ENCODE results near the gene MYL6. TPM values are rescaled to one million over a fixed set of nuclear protein-coding genes. Genes with fewer than 3 reads are reported as not detected.

Gene MYL6
- total and polyA plus RNA-seq, 9 of the 15 experiments (the other 6 are each of a cell fraction or from before 2014, with no cell fraction given), result 557 to 1,664 (median 958) TPM

- no TSS peak for BruUV-seq (replicated peaks)
- ChIA-PET POLR2A (interaction anchor here (0.7 to 5.6 kb wide), 11 partner anchors 12 to 1744 kb away, joined by 3 to 85 read pairs (median 7); partner anchors contain the start of genes MYL6, PA2G4, RNF41 and RPL41), CTCF (ENCODE audit: low intra/inter-chr PET ratio) (no interaction called here)
- Histone ChIP-seq H3K4me2 (ENCODE audit: insufficient read depth, low read length) (peak overlapping the region; percentile 98), H3K9me1 (ENCODE audit: control insufficient read depth, insufficient read depth, low read length) (peaks cover 6% of the 10 kb centered on the region), H3K9me3 (replicated peaks; ENCODE audit: control insufficient read depth, insufficient read depth, low read depth, low read length) (no peaks in the 10 kb centered on the region), H3K36me3 (ENCODE audit: control insufficient read depth, insufficient read depth, low read length) (peaks cover 49% of the 10 kb centered on the region), H3K27me3 (ENCODE audit: control insufficient read depth in 2 of 2, insufficient read depth in 2 of 2, low read length in 2 of 2) (no peaks in the 10 kb centered on the region), H4K20me1 (replicated peaks; ENCODE audit: control insufficient read depth, insufficient read depth, low read length) (peaks cover 5% of the 10 kb centered on the region), H3K9ac (ENCODE audit: insufficient read depth in 1 of 2, low read depth in 2 of 2, low read length in 2 of 2) (peak overlapping the region; percentile 96 to 98), H3K4me1 (replicated peaks in 1 of 2; ENCODE audit: control insufficient read depth in 2 of 2, insufficient read depth in 2 of 2, low read length in 2 of 2) (peaks cover 27 to 38% of the 10 kb centered on the region in 2 experiments), H3K79me2 (ENCODE audit: control insufficient read depth, insufficient read depth, low read length) (peaks cover 60% of the 10 kb centered on the region), H3K4me3 (peak overlapping the region; percentile 92), H2AFZ (ENCODE audit: low read depth, low read length) (0 out of 2 replicates have a peak overlapping the region, but pooled peaks have one; percentile 10), H3K27ac (ENCODE audit: extremely low read depth, low read depth, low read length) (peak overlapping the region; percentile 93)
- FAIRE-seq, result no peak
- WGBS (ENCODE audit: insufficient coverage, low coverage, missing lambda C conversion rate), result 0% methylated on average over 27 of the region's 29 CpGs
- in situ Hi-C loops (cut with MboI), result loop anchor here (5.0 to 10.0 kb wide), 2 partner anchors 58 to 335 kb away; partner anchors contain the start of genes SMARCC2 and SPRYD4
- intact Hi-C loops (cut with micrococcal nuclease), result no loop called here
- DNase-seq (ENCODE audit: extremely low read depth in 1 of 4, low spot score in 3 of 4), result peak; percentile 78 to 87 (median 79)
- ATAC-seq, result peak; percentile 66
- TF ChIP-seq KLF6 (CRISPR knock-in tag; IDR thresholded peaks at IDR 0.05; ENCODE audit: borderline replicate concordance) (peak; percentile 91), ZNF655 (CRISPR knock-in tag; IDR thresholded peaks at IDR 0.05) (no peak), CXXC5 (CRISPR knock-in tag; IDR thresholded peaks at IDR 0.05) (peak; percentile 85), ZBTB9 (CRISPR knock-in tag; IDR thresholded peaks at IDR 0.05) (no peak), HDAC8 (tag; IDR thresholded peaks at IDR 0.05) (no peak), KDM5B (IDR thresholded peaks at IDR 0.05; ENCODE audit: insufficient replicate concordance, low read depth, low read length) (peak; percentile 68), SRSF9 (IDR thresholded peaks at IDR 0.05; ENCODE audit: borderline replicate concordance, low read depth, low read length) (no peak), EHMT2 (IDR thresholded peaks at IDR 0.05) (no peak), HCFC1 (IDR thresholded peaks at IDR 0.05; ENCODE audit: low read depth, low read length) (no peak), ZNF274 (IDR thresholded peaks at IDR 0.05; ENCODE audit: borderline replicate concordance, low read depth, low read length) (no peak), NFIC (IDR thresholded peaks at IDR 0.05) (peak; percentile 27; the same call in 1 of the 2 replicates), IFI16 (CRISPR knock-in tag; IDR thresholded peaks at IDR 0.05) (no peak), TAF7 (tag; IDR thresholded peaks at IDR 0.05) (no peak), CLOCK (CRISPR knock-in tag; IDR thresholded peaks at IDR 0.05; ENCODE audit: borderline replicate concordance) (no peak)
These were observed 28.8 kb upstream of the MYL6 start for GRCh38 chr12:56129206-56129941.

All from K562 (cell line).